ENCODE results near the gene STK4.
A peak's percentile ranks its signal among the peaks of the same experiment; 100 is the strongest.

Gene STK4

GRCh38 chr20:44938637-44939036 lies 27.7 kb upstream of the STK4 start:
- Histone ChIP-seq H3K18ac (ENCODE audit: low read length) (no peak overlapping the region), H3K79me1 (ENCODE audit: low read length) (no peaks in the 10 kb centered on the region), H4K12ac (ENCODE audit: low read depth, low read length) (no peak overlapping the region), H3K9me3 (ENCODE audit: insufficient read depth, low read depth, low read length) (no peaks in the 10 kb centered on the region), H2BK5ac (ENCODE audit: low read depth, low read length, poor library complexity) (no peak overlapping the region), H3K36me3 (ENCODE audit: control insufficient read depth in 1 of 2, insufficient read depth in 2 of 2, low read length in 2 of 2) (peaks cover 41 to 50% of the 10 kb centered on the region in 2 experiments), H3K79me2 (ENCODE audit: control insufficient read depth, insufficient read depth, low read length, poor library complexity) (no peaks in the 10 kb centered on the region), H3K4ac (ENCODE audit: low read depth, low read length) (no peak overlapping the region), H3K9ac (ENCODE audit: low read length) (no peak overlapping the region), H3K4me1 (ENCODE audit: control insufficient read depth in 1 of 2, insufficient read depth in 2 of 2, low read length in 2 of 2) (no peaks in the 10 kb centered on the region), H3K27me3 (ENCODE audit: insufficient read depth, low read length) (no peaks in the 10 kb centered on the region), H4K91ac (ENCODE audit: low read depth, low read length) (no peak overlapping the region), H3K23ac (ENCODE audit: low read length) (no peak overlapping the region), H3K14ac (ENCODE audit: low read length) (no peak overlapping the region), H3K4me2 (ENCODE audit: low read length) (no peak overlapping the region), H3K4me3 (ENCODE audit: low read depth, low read length) (no peak overlapping the region), H2AFZ (ENCODE audit: insufficient read depth, low read length, poor library complexity) (no peak overlapping the region), H2BK12ac (ENCODE audit: low read length) (no peak overlapping the region), H3K27ac (ENCODE audit: low read depth, low read length) (no peak overlapping the region), H2BK120ac (ENCODE audit: insufficient read depth, low read length, poor library complexity) (no peak overlapping the region), H2AK5ac (ENCODE audit: low read length) (no peak overlapping the region), H4K8ac (ENCODE audit: low read depth, low read length) (no peak overlapping the region)
- WGBS (ENCODE audit: extremely low coverage, insufficient coverage, insufficient read length): no CpG with 5 or more reads among the region's 9 CpGs
- DNase-seq: peak in 1 of 2 donors; percentile 7

GRCh38 chr20:44941120-44941691 lies 25.1 kb upstream of the STK4 start:
- Histone ChIP-seq H2BK120ac (ENCODE audit: insufficient read depth, low read length, poor library complexity) (no peak overlapping the region), H3K27me3 (ENCODE audit: insufficient read depth, low read length) (no peaks in the 10 kb centered on the region), H3K9ac (ENCODE audit: low read length) (no peak overlapping the region), H4K12ac (ENCODE audit: low read depth, low read length) (no peak overlapping the region), H3K9me3 (ENCODE audit: insufficient read depth, low read depth, low read length) (no peaks in the 10 kb centered on the region), H2AK5ac (ENCODE audit: low read length) (no peak overlapping the region), H3K4me2 (ENCODE audit: low read length) (no peak overlapping the region), H3K18ac (ENCODE audit: low read length) (no peak overlapping the region), H2BK5ac (ENCODE audit: low read depth, low read length, poor library complexity) (no peak overlapping the region), H4K8ac (ENCODE audit: low read depth, low read length) (no peak overlapping the region), H3K4me3 (ENCODE audit: low read depth, low read length) (no peak overlapping the region), H3K4me1 (ENCODE audit: control insufficient read depth in 1 of 2, insufficient read depth in 2 of 2, low read length in 2 of 2) (no peaks in the 10 kb centered on the region), H3K4ac (ENCODE audit: low read depth, low read length) (no peak overlapping the region), H2AFZ (ENCODE audit: insufficient read depth, low read length, poor library complexity) (no peak overlapping the region), H3K79me2 (ENCODE audit: control insufficient read depth, insufficient read depth, low read length, poor library complexity) (no peaks in the 10 kb centered on the region), H4K91ac (ENCODE audit: low read depth, low read length) (no peak overlapping the region), H3K27ac (ENCODE audit: low read depth, low read length) (no peak overlapping the region), H3K36me3 (ENCODE audit: control insufficient read depth in 1 of 2, insufficient read depth in 2 of 2, low read length in 2 of 2) (peaks cover 41 to 49% of the 10 kb centered on the region in 2 experiments), H3K23ac (ENCODE audit: low read length) (no peak overlapping the region), H3K14ac (ENCODE audit: low read length) (no peak overlapping the region), H3K79me1 (ENCODE audit: low read length) (no peaks in the 10 kb centered on the region), H2BK12ac (ENCODE audit: low read length) (no peak overlapping the region)
- DNase-seq: no peak
- WGBS (ENCODE audit: extremely low coverage, insufficient coverage, insufficient read length): no CpG with 5 or more reads among the region's 7 CpGs

- Histone ChIP-seq H2BK12ac (ENCODE audit: low read length) (no peak overlapping the region), H3K4ac (ENCODE audit: low read depth, low read length) (no peak overlapping the region), H4K8ac (ENCODE audit: low read depth, low read length) (no peak overlapping the region), H3K27me3 (ENCODE audit: insufficient read depth, low read length) (no peaks in the 10 kb centered on the region), H3K4me1 (ENCODE audit: control insufficient read depth in 1 of 2, insufficient read depth in 2 of 2, low read length in 2 of 2) (no peaks in the 10 kb centered on the region), H3K79me1 (ENCODE audit: low read length) (no peaks in the 10 kb centered on the region), H2BK120ac (ENCODE audit: insufficient read depth, low read length, poor library complexity) (no peak overlapping the region), H3K27ac (ENCODE audit: low read depth, low read length) (no peak overlapping the region), H3K23ac (ENCODE audit: low read length) (no peak overlapping the region), H3K18ac (ENCODE audit: low read length) (no peak overlapping the region), H3K79me2 (ENCODE audit: control insufficient read depth, insufficient read depth, low read length, poor library complexity) (no peaks in the 10 kb centered on the region), H4K91ac (ENCODE audit: low read depth, low read length) (no peak overlapping the region), H3K14ac (ENCODE audit: low read length) (no peak overlapping the region), H3K36me3 (ENCODE audit: control insufficient read depth in 1 of 2, insufficient read depth in 2 of 2, low read length in 2 of 2) (peaks cover 35 to 46% of the 10 kb centered on the region in 2 experiments), H2BK5ac (ENCODE audit: low read depth, low read length, poor library complexity) (no peak overlapping the region), H2AFZ (ENCODE audit: insufficient read depth, low read length, poor library complexity) (no peak overlapping the region), H2AK5ac (ENCODE audit: low read length) (no peak overlapping the region), H4K12ac (ENCODE audit: low read depth, low read length) (no peak overlapping the region), H3K4me2 (ENCODE audit: low read length) (no peak overlapping the region), H3K4me3 (ENCODE audit: low read depth, low read length) (no peak overlapping the region), H3K9ac (ENCODE audit: low read length) (no peak overlapping the region), H3K9me3 (ENCODE audit: insufficient read depth, low read depth, low read length) (no peaks in the 10 kb centered on the region)
- DNase-seq: no peak
- WGBS (ENCODE audit: extremely low coverage, insufficient coverage, insufficient read length): no CpG with 5 or more reads among the region's 4 CpGs
These were observed 23.9 kb upstream of the STK4 start for GRCh38 chr20:44942264-44942973.

- Histone ChIP-seq H3K4me1 (ENCODE audit: control insufficient read depth in 1 of 2, insufficient read depth in 2 of 2, low read length in 2 of 2) (no peaks in the 10 kb centered on the region), H3K79me1 (ENCODE audit: low read length) (no peaks in the 10 kb centered on the region)
These were observed 22.5 kb upstream of the STK4 start for GRCh38 chr20:44943828-44944227.

More at GRCh38 chr20:44943828-44944227, 22.5 kb upstream of the STK4 start:
- H3K36me3 ChIP-seq (ENCODE audit: control insufficient read depth in 1 of 2, insufficient read depth in 2 of 2, low read length in 2 of 2): peaks cover 40 to 49% of the 10 kb centered on the region in 2 experiments
- no peak overlapping the region for H3K4me2 ChIP-seq (ENCODE audit: low read length)
- no peak for DNase-seq
- no peak overlapping the region for H3K27ac ChIP-seq (ENCODE audit: low read depth, low read length)
- WGBS (ENCODE audit: extremely low coverage, insufficient coverage, insufficient read length): no CpG with 5 or more reads among the region's 4 CpGs
- H3K9ac ChIP-seq (ENCODE audit: low read length): no peak overlapping the region
- no peak overlapping the region for H4K12ac ChIP-seq (ENCODE audit: low read depth, low read length)
- H3K27me3 ChIP-seq (ENCODE audit: insufficient read depth, low read length): no peaks in the 10 kb centered on the region
- no peak overlapping the region for H2AK5ac ChIP-seq (ENCODE audit: low read length)
- H3K23ac ChIP-seq (ENCODE audit: low read length): no peak overlapping the region
- H2BK120ac ChIP-seq (ENCODE audit: insufficient read depth, low read length, poor library complexity): no peak overlapping the region
- H3K4ac ChIP-seq (ENCODE audit: low read depth, low read length): no peak overlapping the region
- no peaks in the 10 kb centered on the region for H3K79me2 ChIP-seq (ENCODE audit: control insufficient read depth, insufficient read depth, low read length, poor library complexity)
- no peak overlapping the region for H4K8ac ChIP-seq (ENCODE audit: low read depth, low read length)
- no peak overlapping the region for H2BK5ac ChIP-seq (ENCODE audit: low read depth, low read length, poor library complexity)
- H3K18ac ChIP-seq (ENCODE audit: low read length): no peak overlapping the region
- no peak overlapping the region for H3K4me3 ChIP-seq (ENCODE audit: low read depth, low read length)
- no peak overlapping the region for H4K91ac ChIP-seq (ENCODE audit: low read depth, low read length)
- H3K14ac ChIP-seq (ENCODE audit: low read length): no peak overlapping the region
- no peaks in the 10 kb centered on the region for H3K9me3 ChIP-seq (ENCODE audit: insufficient read depth, low read depth, low read length)
- no peak overlapping the region for H2BK12ac ChIP-seq (ENCODE audit: low read length)
- no peak overlapping the region for H2AFZ ChIP-seq (ENCODE audit: insufficient read depth, low read length, poor library complexity)

Data from trophoblast cell (in vitro differentiated cells and primary cell).